ENCODE results near the gene PNMA3.
"Not testable (repeated sequence)": the region's sequence is repeated elsewhere in the genome, so short reads cannot be mapped to it uniquely, and the experiment has no call there.

Gene PNMA3, protein sequence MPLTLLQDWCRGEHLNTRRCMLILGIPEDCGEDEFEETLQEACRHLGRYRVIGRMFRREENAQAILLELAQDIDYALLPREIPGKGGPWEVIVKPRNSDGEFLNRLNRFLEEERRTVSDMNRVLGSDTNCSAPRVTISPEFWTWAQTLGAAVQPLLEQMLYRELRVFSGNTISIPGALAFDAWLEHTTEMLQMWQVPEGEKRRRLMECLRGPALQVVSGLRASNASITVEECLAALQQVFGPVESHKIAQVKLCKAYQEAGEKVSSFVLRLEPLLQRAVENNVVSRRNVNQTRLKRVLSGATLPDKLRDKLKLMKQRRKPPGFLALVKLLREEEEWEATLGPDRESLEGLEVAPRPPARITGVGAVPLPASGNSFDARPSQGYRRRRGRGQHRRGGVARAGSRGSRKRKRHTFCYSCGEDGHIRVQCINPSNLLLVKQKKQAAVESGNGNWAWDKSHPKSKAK

DNA sequence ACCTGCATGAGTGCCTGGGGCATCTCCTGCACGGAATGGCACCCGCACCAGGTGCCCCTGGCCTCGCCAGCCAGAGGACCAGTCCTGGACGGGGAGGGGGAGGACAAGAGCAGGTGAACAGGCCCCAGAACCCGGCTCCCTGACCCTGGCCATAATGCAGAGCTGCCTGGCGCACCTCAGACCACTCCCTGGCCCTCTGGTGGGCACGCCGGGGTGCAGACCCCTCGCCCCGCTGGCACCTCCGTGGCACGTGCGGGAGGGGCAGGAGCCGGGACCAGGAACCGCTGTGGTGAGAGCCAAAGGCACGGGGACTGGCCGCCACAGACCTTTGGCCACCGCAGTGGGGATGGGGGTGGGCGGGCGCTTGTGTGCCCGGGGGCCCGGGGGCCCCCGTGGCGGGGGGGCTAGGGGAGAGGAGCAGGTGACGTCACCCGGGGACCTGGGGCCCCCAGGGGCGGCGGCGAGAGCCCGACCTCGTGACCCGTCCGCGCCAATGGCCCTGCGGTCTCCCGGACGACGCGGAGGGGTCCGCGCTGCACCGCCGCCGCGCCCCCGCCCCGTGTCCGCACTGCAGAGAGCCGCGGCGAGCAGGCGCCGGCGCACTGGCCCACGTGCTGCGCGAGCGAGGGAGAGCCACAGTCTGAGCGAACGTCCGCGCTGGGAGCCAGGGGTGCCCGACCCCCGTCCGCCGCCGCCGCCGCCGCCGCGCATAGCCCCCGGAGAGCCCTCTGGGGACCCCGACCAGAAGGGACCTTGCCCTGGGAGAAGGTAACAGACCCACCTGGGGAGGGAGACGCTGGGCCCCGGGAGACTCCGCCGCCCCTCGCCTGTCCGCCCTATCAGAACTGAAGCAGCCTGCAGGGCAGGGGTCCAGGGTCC is at the start of gene PNMA3:
Gene PNMA3 (plus strand): TSS at position 600 of the 879 bp plus-strand sequence. CDS start 586 bp downstream, outside the sequence.
- DNase-seq (ENCODE audit: low read depth in 2 of 2): no peak

DNA sequence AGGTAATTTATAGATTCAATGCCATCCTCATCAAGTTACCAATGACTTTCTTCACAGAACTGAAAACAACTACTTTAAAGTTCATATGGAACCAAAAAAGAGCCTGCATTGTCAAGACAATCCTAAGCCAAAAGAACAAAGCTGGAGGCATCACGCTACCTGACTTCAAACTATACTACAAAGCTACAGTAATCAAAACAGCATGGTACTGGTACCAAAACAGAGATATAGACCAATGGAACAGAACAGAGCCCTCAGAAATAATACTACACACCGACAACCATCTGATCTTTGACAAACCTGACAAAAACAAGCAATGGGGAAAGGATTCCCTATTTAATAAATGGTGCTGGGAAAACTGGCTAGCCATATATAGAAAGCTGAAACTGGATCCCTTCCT is 39.1 kb upstream of the PNMA3 start:
- DNase-seq (ENCODE audit: low read depth in 2 of 2): not testable (repeated sequence)

DNA sequence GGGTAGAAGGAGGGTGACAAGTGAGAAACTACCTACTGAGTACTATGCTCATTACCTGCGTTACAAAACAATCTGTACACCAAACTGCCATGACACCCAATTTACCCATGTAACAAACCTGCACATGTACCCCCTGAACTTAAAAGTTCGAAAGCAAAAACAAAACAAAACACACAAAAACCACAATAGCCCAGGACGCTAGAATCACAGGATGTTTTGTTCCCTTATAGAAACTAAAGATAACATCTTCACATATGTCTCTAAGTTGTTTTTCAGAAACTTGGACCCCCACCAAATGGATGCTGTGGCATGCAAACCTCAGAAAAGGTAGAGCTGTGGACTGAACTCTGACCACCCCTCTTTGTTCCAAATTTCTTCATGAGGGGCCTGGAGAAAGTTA is 37.1 kb upstream of the PNMA3 start:
- no peak for DNase-seq (ENCODE audit: low read depth in 2 of 2)

DNA sequence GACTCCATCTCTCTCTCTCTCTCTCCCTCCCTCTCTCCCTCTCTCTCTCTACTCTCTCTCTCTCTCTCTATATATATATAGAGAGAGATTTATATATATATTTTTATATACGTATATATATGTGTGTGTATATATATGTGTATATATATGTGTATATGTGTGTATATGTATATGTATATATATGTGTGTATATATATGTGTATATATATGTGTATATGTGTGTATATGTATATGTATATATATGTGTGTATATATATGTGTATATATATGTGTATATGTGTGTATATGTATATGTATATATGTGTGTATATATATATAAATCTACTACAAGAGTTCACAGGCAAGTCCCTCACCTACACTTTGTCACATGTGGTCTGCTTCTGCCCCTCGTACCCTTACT is 29.8 kb upstream of the PNMA3 start:
- DNase-seq (ENCODE audit: low read depth in 2 of 2): not testable (repeated sequence)

DNA sequence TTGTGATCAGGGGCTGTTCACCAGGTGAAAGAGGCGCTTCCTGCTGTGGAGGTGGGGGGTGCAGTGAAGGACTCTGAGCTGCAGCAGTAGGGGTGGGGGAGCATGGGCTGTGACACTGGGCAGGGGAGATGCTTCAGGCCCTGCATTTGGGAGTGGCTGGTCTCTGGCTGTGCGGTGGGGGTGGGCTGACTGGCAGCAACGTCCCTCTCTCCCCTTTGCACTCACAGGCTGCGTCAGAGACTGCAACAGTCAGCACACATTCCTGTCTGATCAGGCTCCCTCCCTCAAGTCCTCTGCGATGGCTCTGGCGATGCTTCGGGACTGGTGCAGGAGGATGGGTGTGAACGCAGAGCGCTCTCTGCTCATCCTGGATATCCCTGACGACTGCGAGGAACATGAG is 27.8 kb upstream of the PNMA3 start:
- not testable (repeated sequence) for DNase-seq (ENCODE audit: low read depth in 2 of 2)

DNA sequence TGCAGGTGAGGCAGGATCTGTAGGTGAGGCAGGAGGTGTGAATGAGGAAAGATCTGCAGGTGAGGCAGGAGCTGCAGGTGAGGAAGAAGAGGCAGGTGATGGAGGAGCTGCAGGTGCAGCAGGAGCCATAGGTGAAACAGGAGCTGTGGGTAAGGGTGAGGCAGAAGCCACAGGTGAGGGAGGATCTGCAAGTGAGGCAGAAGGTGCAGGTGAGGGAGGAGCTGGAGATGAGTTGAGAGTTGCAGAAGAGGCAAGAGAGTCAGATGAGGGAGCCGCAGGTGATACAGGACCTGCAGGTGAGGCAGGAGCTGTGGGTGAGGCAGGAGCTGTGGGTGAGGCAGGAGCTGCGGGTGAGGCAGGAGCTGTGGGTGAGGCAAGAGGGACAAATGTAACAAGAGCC is 27.1 kb upstream of the PNMA3 start:
- DNase-seq (ENCODE audit: low read depth in 2 of 2): no peak

DNA sequence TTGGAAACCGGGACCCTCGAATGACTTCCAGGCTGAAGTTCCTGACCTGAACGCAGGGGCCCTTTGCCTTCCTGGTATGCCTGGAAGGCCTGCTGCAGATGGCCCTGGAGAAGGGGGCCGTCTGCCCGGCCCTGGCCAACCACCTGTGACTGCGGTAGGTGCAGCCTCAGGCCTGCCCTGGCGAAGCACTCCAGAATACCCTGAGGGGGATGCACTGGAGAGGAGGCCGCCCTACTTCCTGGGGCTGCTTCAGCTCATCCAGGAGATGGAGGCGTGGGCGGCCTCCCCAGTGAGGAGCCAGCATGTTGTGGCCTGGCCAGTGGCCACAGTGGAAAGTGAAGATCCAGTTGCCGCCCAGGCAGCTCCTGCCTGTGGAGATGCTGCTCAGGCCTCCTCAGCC is 26.4 kb upstream of the PNMA3 start:
- DNase-seq (ENCODE audit: low read depth in 2 of 2): no peak

DNA sequence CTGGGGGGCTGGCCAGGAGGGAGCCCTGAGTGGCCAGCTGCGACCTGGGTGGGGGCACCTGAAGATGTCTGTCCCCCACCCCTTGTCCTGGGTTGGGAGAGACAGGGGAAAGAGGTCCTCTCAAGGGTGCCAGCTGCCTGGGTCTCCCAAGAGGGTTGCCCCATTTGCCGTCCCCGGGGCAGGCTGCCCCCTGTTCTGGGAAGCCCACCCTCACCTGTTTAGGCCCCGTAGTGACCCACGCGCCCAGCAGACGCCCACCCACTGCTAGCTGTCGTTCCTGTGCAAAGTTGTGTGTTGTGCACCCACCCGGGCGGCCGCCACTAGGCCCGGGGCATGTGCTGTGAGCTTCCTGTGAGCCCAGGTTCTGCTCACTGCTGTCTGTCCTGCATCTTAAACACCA is 25.5 kb upstream of the PNMA3 start:
- DNase-seq (ENCODE audit: low read depth in 2 of 2): no peak

DNA sequence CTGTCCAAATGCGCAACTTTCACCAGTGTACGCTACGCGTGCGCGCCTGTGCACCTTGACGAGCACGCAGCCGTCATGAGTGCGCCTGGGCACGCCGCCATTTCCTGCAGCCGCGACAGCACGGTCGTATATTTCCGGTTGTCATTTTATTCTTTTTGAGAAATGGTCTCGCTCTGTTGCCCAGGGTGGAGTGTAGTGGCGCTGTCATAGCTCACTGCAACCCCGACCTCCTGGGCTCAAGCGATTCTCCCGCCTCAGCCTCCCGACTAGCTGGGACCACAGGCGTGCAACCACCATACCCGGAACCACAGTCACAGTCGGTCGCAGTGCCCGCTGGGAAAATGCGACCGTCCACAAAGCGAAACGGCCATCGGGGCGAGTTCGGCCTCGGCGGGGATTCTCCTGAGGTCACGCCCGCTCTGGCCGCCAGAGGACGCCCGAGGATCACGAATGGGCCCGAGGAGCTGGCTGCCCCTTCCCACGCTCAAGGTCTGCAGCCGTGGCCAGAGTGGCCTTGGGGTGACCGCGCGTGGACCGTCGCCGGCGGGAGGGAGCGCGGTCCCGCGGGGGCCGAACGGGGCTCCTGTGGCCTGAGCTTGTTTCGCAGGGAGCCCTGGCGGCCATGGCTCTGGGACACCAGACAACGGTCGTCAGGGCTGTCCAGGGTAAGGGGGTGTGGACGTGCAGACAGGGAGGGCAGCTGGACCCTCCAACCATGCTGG is 23.7 kb upstream of the PNMA3 start:
- peak; percentile 22 to 31 for DNase-seq (ENCODE audit: low read depth in 2 of 2)

DNA sequence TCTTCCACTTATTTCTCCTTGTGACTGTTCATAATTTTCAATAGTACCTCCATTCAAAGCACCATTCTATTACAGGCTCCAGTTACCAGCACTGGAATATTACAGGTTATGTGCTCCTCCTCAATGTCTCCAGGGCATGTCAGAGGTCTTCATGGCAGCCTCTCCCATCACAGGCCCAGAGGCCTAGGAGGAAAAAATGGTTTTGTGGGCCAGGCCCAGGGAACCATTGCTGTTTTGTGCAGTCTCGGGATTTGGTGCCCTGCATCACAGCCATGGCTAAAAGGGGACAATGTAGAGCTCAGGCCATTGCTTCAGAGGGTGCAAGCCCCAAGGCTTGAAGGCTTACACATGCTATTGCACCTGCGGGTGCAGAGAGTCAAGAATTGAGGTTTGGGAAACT is 7.2 kb upstream of the PNMA3 start:
- no peak for DNase-seq (ENCODE audit: low read depth in 2 of 2)

DNA sequence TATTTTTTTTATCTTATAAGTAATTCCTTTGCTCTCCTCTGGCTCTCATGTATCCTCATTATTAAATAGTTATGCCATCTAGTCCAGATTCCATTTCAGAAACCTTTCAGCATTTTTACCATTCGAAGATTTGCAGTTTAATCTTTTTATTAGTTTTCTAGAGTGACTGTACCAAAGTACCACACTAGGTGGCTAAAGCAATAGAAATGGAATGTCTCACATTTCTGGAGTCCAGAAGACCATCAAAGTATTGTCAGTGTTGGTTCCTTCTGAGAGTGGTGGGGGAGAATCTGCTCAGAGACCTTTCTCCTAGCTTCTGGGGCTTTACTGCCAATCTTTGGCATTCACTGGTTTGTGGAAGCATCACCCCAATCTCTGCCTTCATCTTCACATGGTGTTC is 3.7 kb upstream of the PNMA3 start:
- DNase-seq (ENCODE audit: low read depth in 2 of 2): no peak

DNA sequence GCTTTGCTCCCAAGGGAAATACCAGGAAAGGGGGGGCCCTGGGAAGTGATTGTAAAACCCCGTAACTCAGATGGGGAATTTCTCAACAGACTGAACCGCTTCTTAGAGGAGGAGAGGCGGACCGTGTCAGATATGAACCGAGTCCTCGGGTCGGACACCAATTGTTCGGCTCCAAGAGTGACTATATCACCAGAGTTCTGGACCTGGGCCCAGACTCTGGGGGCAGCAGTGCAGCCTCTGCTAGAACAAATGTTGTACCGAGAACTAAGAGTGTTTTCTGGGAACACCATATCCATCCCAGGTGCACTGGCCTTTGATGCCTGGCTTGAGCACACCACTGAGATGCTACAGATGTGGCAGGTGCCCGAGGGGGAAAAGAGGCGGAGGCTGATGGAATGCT is 1.0 kb downstream of the PNMA3 start:
- no peak for DNase-seq (ENCODE audit: low read depth in 2 of 2)

DNA sequence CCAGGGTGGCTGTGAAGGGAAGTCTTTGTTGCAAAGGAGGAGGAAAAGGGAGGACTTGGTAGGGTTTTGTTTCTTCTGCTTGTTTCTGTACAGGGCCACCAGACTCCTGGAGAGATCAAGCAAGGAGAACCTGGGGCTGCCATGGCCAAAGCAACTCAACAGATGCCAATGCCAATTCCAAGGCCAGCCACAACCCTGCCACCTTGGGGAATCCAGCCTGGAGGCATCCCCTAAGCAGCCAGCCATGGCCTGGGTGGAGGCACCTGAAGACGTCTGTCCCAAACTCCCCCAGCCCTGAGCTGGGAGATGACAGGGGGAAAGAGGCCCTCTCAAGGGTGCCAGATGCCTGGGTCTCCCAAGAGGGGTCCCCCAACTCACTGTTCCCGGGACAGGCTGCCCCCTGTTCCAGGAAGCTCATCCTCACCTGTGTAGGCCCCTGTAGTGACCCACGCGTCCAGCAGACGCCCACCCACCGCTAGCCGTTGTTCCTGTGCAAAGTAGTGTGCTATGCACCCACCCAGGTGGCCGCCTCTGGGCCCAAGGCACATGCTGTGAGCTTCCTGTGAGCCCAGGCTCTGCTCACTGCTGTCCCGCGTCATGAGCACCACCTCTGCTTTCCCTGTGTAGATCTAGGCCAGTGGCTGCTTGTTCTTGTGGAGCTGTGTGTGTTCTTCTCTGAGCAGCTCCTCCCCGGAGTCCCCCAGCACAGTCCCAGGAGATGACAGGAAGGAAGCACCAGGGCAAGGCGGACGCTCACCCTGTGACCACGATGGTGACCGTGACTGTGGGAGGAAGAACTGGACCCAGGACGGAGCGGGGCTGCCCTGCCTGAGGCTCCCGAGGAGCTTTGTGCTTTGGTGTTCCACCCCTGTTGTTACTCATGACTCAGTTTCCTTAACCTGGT is 3.2 kb downstream of the PNMA3 start:
- DNase-seq (ENCODE audit: low read depth in 2 of 2): no peak

DNA sequence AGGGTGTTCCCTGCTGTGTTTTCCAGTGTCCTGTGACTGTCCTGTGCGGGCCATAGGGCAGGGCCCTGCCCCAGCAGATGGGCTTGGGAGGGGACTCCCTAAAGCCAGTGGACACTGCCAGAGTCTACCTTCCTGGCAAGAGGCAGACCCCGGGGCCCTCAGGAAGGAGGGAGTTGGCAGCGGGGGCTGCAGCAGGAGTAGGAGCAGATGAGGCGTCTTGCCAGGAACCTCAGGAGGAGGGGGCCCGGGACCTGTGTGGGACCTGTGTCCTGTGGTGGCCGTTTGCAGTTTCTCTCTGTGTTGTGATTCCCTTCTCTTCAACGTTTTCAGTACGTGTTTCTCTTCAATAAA is 3.8 kb downstream of the PNMA3 start:
- DNase-seq (ENCODE audit: low read depth in 2 of 2): no peak

DNA sequence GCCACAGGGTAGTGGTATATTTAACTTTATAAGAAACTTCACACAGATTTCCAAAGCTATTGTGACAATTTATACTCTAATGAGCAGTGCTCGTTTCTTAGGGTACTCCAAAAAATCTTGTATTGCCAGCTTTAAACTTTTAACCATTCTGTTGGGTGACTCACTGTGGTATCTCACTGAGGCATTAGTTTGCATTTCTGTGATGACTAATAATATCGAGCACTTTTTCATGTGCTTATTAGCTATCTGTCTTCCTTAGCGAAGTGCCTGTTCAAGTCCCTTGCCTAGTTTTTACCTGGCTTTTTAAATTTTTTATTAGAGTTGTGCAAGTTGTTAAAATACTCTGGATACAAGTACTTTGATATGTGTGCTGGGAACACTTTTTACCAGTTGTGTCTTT is 5.5 kb downstream of the PNMA3 start:
- no peak for DNase-seq (ENCODE audit: low read depth in 2 of 2)

DNA sequence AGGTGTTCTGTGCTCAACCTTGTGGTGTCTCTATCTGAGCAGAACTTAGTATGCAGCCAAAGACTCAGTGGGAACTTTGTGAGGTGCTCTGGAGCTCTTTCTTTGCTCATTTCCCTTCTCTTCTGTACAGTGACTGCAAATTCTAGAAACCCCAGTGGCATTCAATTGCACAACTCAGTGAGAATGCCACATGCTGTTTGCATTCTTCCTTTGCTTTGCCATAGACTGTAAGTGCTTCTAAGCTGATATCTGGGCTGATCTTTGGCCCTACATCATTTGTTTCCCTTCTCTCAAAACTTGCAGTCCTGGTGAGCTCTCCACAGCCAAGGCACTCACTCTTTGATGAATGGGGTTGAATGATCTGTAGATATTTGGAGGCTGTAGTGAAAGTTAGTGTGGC is 7.0 kb downstream of the PNMA3 start:
- DNase-seq (ENCODE audit: low read depth in 2 of 2): no peak

DNA sequence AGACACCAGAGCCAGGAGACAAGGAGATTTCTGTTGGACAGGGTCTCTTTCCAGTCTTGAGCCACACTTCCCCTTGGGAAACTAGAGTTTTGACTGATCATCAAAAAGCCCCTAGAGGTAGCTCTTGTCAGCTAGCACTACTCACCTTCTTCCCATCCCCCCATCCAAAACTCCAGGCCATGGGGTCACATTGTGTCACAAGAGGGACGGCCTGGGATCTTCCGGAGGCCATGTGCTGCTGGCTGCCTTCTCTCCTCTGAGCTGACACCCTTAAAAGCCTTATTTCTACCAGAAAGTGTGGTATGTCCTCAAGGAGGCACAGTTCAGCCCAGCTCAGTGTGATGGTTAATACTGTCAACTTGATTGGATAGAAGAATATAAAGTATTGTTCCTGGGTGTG is 7.8 kb downstream of the PNMA3 start:
- DNase-seq (ENCODE audit: low read depth in 2 of 2): no peak

DNA sequence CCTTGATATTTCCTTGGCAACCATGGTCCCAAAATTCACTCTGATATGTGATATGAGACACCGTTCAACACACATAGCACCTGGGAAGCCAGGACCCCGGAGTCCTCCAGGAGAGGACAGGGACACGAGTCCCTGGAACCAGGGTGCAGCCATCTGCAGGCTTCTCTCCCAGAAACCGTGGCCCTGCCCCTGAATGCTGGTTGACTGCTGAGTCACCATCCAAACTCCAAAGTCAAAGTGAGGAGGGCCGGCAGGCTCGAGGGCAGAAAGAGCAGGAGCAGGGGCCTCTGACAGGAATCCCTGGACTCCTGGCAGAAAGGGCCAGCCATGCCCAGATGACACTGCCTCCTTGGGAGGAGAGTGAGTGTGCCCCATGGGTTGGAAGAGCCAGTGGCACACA is 9.1 kb downstream of the PNMA3 start:
- DNase-seq (ENCODE audit: low read depth in 2 of 2): no peak

DNA sequence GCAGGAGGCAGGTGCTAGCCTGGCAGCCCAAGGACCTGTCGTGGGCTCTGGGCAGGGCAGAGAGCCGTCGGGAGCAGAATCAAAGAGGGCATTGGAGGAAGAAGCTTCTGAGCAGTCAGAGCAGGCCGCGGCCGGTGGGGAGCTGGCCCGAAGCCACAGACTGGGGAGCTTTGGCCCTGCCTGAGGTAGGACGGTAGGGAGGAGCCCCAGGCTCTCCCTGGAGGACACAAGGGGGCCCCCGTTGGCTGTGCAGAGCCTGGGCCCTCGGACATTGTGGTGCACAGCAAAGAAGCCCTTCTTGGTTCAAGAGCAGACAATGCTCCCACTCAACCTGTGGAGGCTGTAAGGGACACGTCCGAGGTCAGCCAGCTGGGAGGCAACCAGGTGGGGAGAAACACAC is 10.1 kb downstream of the PNMA3 start:
- DNase-seq (ENCODE audit: low read depth in 2 of 2): not testable (repeated sequence)

DNA sequence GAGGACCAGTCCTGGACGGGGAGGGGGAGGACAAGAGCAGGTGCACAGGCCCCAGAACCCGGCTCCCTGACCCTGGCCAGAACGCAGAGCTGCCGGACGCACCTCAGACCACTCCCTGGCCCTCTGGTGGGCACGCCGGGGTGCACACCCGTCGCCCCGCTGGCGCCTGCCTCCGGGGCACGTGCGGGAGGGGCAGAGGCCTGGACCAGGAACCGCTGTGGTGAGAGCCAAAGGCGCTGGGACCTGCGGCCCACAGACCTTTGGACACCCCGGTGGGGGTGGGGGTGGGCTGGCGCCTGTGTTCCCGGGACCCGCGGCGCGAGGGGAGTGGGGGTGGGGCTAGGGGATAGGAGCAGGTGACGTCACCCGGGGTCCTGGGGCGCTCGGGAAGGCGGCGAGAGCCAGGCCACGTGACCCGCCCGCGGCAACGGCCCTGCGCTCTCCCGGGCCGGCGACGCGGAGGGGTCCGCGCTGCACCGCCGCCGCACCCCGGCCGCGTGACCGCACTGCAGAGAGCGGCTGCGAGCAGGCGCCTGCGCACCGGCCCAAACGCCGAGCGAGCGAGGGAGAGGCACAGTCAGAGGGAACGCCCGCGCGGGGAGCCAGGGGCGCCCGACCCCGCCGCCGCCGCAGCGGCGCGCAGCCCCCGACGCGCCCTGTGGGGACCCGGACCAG is 15.8 kb downstream of the PNMA3 start, which contains the start of gene PNMA6A:
Gene PNMA6A (plus strand): TSS at position 546 of the 675 bp plus-strand sequence. CDS start 609 bp downstream, outside the sequence.
- DNase-seq (ENCODE audit: low read depth in 2 of 2): not testable (repeated sequence)

Measured in stimulated activated CD8-positive, alpha-beta memory T cell treated with anti-CD3 and anti-CD28 coated beads, Interleukin-2, amount 100 ng/mL, for 1 hour (primary cell).